Lower leg skin (tissue), 3 donors: Measurements from ENCODE around the gene TRAPPC12.

Experiments
- POLR2A ChIP-seq, 2 donors: fragments of 450-650 bp; IDR thresholded peaks; one replicate each; pipeline ENCODE4 v1.6.1; 2016 to 2017; ENCODE audit warnings: antibody characterized with exemption in 2 of 2, mild to moderate bottlenecking in 1 of 2, moderate library complexity in 1 of 2
- TF ChIP-seq, protein P1 (sequence below), 3 donors: fragments of 450-650 bp; IDR thresholded peaks; one replicate each; pipeline ENCODE4 v1.5.1; 2016; ENCODE audit warnings: antibody characterized with exemption in 3 of 3, mild to moderate bottlenecking in 3 of 3, moderate library complexity in 2 of 3

DNA sequence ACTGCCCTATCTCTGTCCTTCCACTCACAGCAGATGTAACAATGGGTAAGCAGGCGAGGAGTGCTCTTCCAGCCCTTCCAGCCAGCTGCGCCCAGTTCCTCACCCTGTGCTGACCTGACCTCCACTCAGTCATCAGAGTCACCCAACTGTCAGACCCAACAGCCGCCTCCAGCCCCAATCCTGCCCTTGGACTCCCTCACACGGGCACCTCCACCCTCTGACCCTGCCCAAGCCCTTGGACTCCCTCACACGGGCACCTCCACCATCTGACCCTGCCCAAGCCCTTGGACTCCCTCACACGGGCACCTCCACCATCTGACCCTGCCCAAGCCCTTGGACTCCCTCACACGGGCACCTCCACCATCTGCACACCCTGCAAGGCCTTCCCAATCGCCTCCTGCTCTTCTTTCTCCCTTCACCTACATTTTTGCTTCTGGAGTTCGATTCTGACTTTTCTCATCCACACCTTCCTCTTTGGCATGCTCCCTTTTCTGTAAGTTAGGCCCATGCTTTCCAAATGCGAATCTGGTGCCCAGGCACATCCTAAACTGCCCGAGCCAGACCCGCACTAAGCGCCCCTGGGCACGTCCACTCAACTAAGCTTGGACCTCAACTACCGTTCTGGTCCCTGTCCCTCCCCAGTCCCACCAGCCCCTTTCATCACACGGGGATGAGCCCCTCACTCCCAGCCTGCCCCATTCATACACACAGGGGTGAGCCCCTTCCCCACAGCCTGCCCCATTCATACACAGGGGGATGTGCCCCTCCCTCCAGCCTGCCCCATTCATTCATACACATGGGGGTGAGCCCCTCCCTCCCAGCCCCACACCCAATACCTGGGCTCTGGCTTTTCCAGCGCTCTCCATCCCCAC, 17.7 kb upstream of the TRAPPC12 start:
- TF ChIP-seq, protein P1, sequence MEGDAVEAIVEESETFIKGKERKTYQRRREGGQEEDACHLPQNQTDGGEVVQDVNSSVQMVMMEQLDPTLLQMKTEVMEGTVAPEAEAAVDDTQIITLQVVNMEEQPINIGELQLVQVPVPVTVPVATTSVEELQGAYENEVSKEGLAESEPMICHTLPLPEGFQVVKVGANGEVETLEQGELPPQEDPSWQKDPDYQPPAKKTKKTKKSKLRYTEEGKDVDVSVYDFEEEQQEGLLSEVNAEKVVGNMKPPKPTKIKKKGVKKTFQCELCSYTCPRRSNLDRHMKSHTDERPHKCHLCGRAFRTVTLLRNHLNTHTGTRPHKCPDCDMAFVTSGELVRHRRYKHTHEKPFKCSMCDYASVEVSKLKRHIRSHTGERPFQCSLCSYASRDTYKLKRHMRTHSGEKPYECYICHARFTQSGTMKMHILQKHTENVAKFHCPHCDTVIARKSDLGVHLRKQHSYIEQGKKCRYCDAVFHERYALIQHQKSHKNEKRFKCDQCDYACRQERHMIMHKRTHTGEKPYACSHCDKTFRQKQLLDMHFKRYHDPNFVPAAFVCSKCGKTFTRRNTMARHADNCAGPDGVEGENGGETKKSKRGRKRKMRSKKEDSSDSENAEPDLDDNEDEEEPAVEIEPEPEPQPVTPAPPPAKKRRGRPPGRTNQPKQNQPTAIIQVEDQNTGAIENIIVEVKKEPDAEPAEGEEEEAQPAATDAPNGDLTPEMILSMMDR (IDR thresholded peaks at IDR 0.05) = no peak
- TF ChIP-seq POLR2A (IDR thresholded peaks at IDR 0.05) = no peak
